Measurements from ENCODE around the gene PIGBOS1. TPM values are rescaled to one million over a fixed set of nuclear protein-coding genes. Genes with fewer than 3 reads are reported as not detected.

Gene PIGBOS1
- total and polyA plus RNA-seq, 10 donors: 8.9 to 32.9 (median 17.5) TPM

DNA sequence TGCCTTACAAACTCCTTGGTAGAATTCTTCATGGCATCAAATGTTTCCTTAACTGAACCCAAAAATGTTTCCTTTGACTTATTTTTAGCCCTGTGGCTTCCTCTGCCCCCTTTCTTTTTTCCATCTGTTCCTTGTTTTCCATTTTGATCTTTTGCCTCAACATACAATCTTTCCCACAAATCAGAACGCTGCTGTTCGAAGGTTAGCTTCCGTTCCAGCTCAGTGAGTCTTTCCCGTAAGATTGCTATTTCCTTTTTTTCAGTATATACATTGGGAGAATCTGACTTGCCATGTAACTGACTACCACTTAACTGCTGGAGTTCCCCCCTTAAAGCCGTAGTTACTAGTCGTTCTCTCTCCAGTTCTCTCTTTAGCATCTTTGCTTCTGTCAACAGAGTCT, 41.3 kb upstream of the PIGBOS1 start:
- H3K9me3 ChIP-seq: no peaks in the 10 kb centered on the region
- no peak overlapping the region for H3K27ac ChIP-seq
- H3K4me1 ChIP-seq: peaks cover 0 to 5% (median 0%) of the 10 kb centered on the region in 6 donors
- no peak for TF ChIP-seq POLR2AphosphoS5 (IDR thresholded peaks at IDR 0.05)
- no peak for TF ChIP-seq POLR2A (IDR thresholded peaks at IDR 0.05)
- TF ChIP-seq, protein P1, sequence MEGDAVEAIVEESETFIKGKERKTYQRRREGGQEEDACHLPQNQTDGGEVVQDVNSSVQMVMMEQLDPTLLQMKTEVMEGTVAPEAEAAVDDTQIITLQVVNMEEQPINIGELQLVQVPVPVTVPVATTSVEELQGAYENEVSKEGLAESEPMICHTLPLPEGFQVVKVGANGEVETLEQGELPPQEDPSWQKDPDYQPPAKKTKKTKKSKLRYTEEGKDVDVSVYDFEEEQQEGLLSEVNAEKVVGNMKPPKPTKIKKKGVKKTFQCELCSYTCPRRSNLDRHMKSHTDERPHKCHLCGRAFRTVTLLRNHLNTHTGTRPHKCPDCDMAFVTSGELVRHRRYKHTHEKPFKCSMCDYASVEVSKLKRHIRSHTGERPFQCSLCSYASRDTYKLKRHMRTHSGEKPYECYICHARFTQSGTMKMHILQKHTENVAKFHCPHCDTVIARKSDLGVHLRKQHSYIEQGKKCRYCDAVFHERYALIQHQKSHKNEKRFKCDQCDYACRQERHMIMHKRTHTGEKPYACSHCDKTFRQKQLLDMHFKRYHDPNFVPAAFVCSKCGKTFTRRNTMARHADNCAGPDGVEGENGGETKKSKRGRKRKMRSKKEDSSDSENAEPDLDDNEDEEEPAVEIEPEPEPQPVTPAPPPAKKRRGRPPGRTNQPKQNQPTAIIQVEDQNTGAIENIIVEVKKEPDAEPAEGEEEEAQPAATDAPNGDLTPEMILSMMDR (IDR thresholded peaks at IDR 0.05 in 8 of 11, conservative IDR thresholded peaks at IDR 0.05 in 3 of 11): no peak
- DNase-seq: no peak
- H3K27me3 ChIP-seq (replicated peaks in 1 of 7): no peaks in the 10 kb centered on the region
- WGBS, 5 donors: 31 to 53% (median 36%) methylated on average over 6 of the region's 6 CpGs
- H3K4me3 ChIP-seq: no peak overlapping the region
- H3K36me3 ChIP-seq: peaks cover 0 to 99% (median 59%) of the 10 kb centered on the region in 6 donors
- intact Hi-C loops (cut with DNase I; ENCODE audit: low total_unique reads): no loop called here

GRCh38 chr15:55358471-55358870, 39.5 kb upstream of the PIGBOS1 start:
- Histone ChIP-seq H3K27me3 (replicated peaks in 1 of 7) (no peaks in the 10 kb centered on the region), H3K36me3 (peaks cover 0 to 100% (median 54%) of the 10 kb centered on the region in 6 donors), H3K4me1 (peaks cover 0 to 5% (median 0%) of the 10 kb centered on the region in 6 donors), H3K27ac (no peak overlapping the region), H3K4me3 (no peak overlapping the region), H3K9me3 (no peaks in the 10 kb centered on the region)
- no peak for TF ChIP-seq POLR2A (IDR thresholded peaks at IDR 0.05)
- TF ChIP-seq, protein P1 (IDR thresholded peaks at IDR 0.05 in 8 of 11, conservative IDR thresholded peaks at IDR 0.05 in 3 of 11): no peak
- intact Hi-C loops (cut with DNase I; ENCODE audit: low total_unique reads): no loop called here
- no peak for DNase-seq

DNA sequence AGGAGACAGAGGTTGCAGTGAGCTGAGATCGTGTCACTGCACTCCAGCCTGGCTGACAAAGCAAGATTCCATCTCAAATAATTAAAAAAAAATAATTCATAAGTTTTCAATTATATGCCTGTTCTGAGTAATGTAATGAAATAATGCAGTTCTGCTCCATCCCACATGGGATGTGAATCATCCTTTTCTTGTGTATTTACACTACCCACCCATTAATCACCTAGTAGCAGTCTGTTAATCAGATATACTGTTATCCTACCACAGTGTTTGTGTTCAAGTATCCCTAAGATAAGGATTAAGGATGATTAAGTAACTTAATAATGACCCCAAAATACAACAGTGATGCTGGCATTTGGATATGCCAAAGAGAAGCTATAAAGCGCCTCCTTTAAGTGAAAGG, 38.9 kb upstream of the PIGBOS1 start:
- Histone ChIP-seq H3K27me3 (replicated peaks in 1 of 7) (no peaks in the 10 kb centered on the region), H3K36me3 (peaks cover 0 to 100% (median 52%) of the 10 kb centered on the region in 6 donors), H3K4me3 (no peak overlapping the region), H3K27ac (no peak overlapping the region), H3K4me1 (peaks cover 0 to 5% (median 0%) of the 10 kb centered on the region in 6 donors), H3K9me3 (no peaks in the 10 kb centered on the region)
- no peak for TF ChIP-seq POLR2AphosphoS5 (IDR thresholded peaks at IDR 0.05)
- intact Hi-C loops (cut with DNase I; ENCODE audit: low total_unique reads): no loop called here
- no peak for DNase-seq
- WGBS, 5 donors: 94 to 100% (median 99%) methylated on average over 2 of the region's 2 CpGs

DNA sequence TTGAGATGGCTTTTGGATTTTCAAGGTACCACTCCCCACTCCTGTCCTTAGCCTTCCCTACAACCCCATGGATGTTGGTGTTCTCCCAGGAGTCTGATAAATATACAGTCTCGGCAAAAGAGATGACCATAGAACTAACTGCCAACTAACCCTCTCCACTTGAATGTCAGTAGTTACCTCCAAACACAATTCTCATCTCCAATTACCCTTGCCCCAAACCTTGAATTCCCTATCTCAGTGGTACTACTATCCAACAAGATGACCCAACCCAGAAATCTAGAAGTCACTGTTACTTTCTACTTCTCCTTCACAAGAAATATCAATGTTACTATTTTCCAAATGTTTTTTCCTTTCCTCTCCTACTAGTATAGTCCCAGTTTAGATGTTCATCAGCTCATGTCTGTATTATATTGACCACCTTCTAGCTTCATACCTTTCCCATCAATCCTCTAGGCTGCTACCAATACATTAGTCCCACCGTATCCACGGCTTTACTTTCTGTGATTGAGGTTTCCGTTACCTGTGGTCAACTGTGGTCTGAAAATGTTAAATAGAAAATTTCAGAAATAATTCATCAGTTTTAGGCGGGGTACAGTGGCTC, 38.2 kb upstream of the PIGBOS1 start:
- intact Hi-C loops (cut with DNase I; ENCODE audit: low total_unique reads): no loop called here
- peaks cover 0 to 100% (median 49%) of the 10 kb centered on the region in 6 donors for H3K36me3 ChIP-seq
- TF ChIP-seq POLR2AphosphoS5 (IDR thresholded peaks at IDR 0.05) (no peak), POLR2A (IDR thresholded peaks at IDR 0.05) (no peak)
- TF ChIP-seq, protein P1 (IDR thresholded peaks at IDR 0.05 in 8 of 11, conservative IDR thresholded peaks at IDR 0.05 in 3 of 11): no peak
- H3K4me3 ChIP-seq: no peak overlapping the region
- peaks cover 0 to 5% (median 0%) of the 10 kb centered on the region in 6 donors for H3K4me1 ChIP-seq
- no peaks in the 10 kb centered on the region for H3K27me3 ChIP-seq (replicated peaks in 1 of 7)
- H3K9me3 ChIP-seq: no peaks in the 10 kb centered on the region
- no peak overlapping the region for H3K27ac ChIP-seq
- DNase-seq: no peak
- WGBS, 5 donors: 98% methylated on average over 5 of the region's 5 CpGs
